ENCODE measurements around the gene PTGIS.

PTGIS gene

GRCh38 chr20:49557449-49557848 lies 10.5 kb downstream of the PTGIS start:
- no peak for DNase-seq

- DNase-seq: no peak
Observed at GRCh38 chr20:49556621-49557020, 11.3 kb downstream of the PTGIS start.

- DNase-seq: peak; percentile 78
Observed at GRCh38 chr20:49549801-49550551, 18.0 kb downstream of the PTGIS start.

GRCh38 chr20:49548371-49548947 lies 19.5 kb downstream of the PTGIS start:
- no peak for DNase-seq

DNA sequence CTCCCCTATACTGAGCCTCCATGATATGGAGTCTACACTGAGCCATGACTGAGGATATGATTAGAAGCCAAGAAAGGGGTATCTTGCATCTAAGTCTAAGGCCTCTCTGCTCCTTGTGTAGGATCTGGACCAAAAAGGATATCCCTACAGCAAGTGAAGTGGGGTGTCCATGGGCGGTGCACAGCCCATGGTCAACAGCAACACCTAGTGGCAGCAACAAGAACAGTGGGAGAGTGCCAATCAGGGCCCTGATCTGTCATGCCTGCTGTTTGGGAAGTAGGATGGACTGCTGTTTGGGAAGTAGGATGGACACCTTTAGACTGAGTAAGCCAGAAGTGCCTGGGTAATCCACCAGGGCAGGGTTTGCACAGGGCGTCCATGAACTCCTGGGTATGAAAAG lies 22.4 kb downstream of the PTGIS start:
- no peak for DNase-seq

- no peak for DNase-seq
Observed at GRCh38 chr20:49544535-49544934, 23.4 kb downstream of the PTGIS start.

GRCh38 chr20:49543858-49544437 lies 24.0 kb downstream of the PTGIS start:
- DNase-seq: no peak

- DNase-seq: no peak
Observed at GRCh38 chr20:49543071-49543857, 24.7 kb downstream of the PTGIS start.

DNA sequence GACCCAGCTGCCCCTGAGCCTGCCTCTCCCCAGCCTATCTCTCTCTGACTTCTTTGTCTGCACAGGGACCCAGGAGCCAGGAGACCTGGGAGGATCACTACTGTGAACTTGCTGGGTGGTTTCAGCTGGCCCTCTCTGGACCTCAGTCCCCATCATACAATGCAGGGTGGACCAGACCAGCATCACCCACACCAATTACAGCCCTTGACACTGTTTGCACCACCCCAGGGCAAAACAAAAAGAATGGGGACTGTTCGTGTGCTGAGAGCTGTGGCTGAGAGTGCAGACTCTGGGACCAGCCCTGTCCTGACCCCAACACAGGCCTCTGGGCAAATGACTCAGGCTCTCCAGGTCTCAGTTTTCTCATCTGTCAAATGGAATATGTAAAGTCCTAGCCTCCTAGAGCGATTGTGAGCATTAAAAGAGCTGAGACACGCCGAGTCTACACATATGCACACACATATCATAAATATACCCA lies 25.4 kb downstream of the PTGIS start:
- no peak for DNase-seq

GRCh38 chr20:49541733-49542513 lies 26.0 kb downstream of the PTGIS start:
- DNase-seq: peak; percentile 33

GRCh38 chr20:49540687-49541435 lies 27.1 kb downstream of the PTGIS start:
- DNase-seq: no peak

DNA sequence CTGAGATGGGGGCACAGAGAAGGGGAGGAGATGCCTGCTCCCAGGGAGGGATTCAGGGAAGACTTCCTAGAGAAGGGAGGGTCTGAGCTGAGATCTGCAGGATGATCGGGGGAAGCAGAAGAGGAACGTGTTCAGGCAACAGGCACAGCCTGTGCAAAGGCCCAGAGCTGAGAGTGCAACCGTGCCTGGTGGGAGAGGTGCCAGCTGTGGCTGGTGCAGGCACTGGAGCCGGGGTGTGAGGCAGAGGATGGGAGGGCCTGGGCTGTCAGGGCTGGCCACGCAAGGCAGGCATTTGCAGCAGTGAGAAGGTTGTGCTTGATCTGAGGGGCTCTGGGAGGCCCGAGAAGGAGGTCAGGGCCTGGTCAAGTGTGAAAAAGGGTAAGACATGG lies 27.7 kb downstream of the PTGIS start:
- DNase-seq: no peak

DNA sequence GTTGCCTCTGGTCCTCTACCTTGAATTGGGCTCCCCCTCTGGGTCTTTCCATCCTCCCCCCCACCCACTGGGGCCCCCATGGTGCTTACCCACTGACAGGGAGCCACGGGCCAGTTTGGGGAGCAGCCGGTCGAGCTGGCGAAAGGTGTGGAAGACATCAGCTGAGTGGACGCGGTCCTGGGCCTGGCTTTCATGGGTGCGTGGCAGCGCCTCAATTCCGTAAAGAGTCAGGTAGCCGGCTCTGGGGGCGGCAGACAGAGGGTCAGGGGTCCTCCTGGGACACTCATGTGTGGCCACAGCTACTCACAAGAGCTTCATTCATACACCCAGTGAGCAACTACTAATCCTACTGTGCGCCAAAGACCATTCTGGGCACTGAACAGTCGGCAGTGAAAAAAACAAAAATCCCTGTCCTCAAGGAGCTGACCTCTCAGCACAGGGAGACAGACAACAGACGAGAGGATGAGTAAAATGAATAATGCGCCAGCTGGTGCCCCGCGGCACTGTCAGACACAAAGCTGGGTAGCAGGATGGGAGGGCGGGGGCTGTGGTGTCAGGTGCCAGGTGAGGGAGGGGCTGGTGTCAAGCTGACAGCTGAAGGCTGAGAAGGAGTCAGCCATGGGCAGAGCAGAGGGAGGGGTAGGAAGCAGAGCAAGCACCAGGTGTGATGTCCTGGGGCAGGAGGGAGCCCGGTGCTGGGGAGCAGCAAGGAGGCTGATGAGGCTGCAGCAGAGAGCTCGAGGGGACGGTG lies 28.3 kb downstream of the PTGIS start:
- DNase-seq: no peak

GRCh38 chr20:49538950-49539349 lies 29.0 kb downstream of the PTGIS start:
- DNase-seq: no peak

GRCh38 chr20:49534255-49534712 lies 33.7 kb downstream of the PTGIS start:
- peak; percentile 27 for DNase-seq

- no peak for DNase-seq
Observed at GRCh38 chr20:49532285-49532946, 35.5 kb downstream of the PTGIS start.

- no peak for DNase-seq
Observed at GRCh38 chr20:49529470-49529869, 38.5 kb downstream of the PTGIS start.

DNA sequence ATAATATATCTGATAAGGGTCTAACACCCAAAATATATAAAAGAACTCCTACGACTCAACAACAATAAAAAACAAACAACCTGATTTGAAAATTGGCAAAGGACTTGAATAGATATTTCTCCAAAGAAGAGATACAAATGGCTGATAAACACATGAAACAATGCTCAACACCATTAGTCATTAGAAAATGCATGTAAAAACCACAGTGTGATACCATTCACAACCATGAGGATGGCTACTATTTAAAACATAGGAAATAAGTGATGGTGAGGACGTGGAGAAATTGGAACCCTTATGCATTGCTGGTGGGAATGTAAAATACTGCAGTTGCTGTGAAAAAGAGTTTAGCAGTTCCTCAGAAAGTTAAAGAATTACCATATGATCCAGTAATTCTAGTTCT lies 41.4 kb downstream of the PTGIS start:
- no peak for DNase-seq

DNA sequence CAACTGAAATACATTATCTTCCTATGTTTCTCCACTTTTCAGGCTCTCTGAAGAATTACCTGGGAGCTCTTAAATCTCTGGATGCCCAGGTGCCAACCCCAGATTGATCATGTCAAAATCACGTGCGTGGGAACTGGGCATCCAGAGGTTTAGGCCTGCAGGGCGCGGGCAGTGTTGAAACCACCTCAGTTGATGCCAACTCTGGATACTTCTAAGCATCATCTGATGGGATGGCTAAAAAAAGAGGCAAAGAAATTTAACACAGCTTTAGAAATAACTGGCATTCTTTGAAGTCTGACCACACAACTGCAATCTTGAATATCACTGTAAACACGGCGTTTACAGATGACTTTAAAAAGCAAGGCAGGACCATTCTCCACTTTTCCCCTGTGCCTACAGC lies 41.9 kb downstream of the PTGIS start:
- DNase-seq: no peak

DNA sequence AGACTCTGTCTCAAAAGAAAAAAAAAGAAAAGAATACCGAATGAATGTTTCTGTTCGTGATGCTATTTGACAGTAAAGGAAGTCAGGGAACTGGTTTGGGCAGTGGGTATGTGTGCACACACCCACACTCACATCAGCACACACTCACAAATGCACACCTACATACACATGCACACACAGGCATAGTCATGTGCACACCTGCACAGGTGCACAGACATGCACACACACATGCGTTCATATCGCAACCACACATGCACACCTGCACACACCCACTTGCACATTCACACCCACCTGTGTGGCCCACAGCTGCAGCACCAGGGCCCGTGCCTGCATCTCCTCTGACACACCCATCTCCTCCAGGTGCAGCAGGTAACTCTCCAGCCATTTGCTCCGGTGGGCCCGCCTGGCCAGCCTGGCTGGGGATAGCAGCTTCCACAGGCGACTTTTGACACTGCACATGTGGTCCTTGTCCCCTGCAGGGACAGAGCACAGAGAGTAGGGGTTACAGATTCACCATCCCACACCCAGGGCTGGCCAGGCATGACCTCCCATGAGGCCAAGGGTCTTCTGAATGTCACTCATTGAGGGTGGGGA lies 44.1 kb downstream of the PTGIS start:
- DNase-seq: no peak

Measured in NCI-H524 treated with DMSO at 0.1 percent for 48 hours (cell line).